HG02852 (cell line): ENCODE data around the gene EFCAB9.

Source experiments
- ATAC-seq: cut with Tn5 transposase; IDR thresholded peaks from one replicate; pipeline ENCODE4 v1.9.1; 2021; ENCODE audit warnings: mild to moderate bottlenecking, moderate library complexity; ENCODE audit not compliant: unreplicated experiment

EFCAB9 gene

DNA sequence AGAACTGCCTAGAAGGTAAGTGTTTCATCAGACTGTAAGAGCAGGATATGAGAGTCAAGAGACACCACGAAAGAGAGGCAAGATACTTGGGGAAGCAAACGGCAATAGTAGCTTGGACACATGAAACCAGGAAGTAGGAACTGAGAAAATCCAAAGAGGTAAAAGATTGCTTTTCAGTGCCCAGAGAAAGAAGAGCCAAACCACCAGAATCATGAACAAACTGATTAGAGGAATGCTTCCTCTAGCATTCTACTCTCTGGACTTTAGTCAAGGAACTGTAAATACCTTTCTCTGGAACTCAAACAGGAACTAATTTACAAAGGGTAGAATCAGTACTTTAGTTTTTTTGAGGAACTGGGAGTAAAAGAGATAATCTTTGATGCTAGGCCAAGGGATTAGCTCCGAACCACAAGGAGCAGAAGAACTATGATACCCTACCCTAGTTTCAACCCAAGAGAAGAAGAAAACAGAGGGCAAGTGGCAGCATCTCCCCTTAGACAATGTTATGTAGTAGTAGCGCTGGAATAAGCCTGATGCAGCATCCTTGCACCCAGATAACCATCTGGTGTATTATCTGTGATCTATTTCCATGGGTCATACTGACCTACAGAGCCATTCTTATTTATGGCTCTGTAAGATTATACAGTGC lies 41.3 kb downstream of the EFCAB9 start:
- peak; percentile 68 for ATAC-seq

DNA sequence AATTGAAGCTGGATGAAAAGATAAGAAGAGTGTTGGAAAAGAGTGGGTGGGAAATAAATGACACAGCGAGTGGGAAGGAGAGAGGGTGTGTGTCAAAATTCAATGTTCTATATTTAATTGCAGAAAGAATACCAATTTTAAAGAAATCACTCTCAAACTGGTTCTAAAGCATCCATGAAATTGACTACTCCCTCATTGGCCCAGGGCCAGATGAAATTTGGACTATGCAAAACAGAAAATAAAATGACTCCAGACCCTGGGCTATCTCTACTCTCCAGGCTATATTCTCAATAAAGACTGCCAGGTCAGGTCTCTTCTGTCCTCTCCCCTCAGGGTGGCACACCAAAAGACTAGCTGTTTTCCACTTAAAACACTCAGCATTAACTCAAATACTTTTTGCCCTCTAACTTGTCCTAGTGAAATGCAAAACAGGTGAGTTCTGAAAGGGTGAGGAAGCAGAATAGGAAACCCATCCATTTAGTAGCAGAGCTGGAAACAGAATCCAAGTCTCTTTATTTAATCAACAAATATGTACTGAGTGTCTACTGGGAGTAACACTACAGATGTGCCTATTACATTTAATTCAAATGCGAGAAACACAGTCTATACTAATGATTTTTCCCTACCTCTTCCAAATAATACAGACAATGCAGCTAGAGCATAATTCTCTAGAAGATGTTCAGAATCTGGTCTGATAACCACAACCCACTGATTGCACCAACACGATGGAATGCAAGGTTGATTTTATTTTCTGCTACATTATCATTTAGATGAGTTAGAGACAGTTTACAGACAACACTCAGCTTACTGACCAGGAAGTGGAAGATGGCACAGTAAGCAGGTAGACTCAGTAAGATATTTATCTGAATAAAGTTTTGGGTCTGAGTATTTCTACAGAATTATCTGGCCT lies 42.1 kb downstream of the EFCAB9 start:
- ATAC-seq, result no peak

- ATAC-seq, result no peak
Measured at GRCh38 chr5:172238334-172238733, 44.4 kb downstream of the EFCAB9 start.

DNA sequence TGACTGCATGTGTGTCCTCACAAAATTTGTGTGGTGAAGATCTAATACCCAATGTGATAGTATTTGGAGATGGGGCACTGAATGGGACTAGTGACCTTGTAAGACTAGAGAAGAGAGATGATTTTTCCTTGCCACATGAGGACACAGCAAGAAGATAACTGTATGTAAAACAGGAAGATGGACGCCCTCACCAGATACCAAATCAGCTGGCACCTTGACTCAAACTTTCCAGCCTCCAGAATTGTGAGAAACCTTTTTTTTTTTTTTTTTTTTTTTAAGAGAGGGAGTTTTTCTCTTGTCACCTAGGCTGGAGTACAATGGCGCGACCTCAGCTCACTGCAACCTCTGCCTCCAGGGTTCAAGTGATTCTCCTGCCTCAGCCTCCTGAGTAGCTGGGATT lies 49.3 kb downstream of the EFCAB9 start:
- ATAC-seq, result no peak

DNA sequence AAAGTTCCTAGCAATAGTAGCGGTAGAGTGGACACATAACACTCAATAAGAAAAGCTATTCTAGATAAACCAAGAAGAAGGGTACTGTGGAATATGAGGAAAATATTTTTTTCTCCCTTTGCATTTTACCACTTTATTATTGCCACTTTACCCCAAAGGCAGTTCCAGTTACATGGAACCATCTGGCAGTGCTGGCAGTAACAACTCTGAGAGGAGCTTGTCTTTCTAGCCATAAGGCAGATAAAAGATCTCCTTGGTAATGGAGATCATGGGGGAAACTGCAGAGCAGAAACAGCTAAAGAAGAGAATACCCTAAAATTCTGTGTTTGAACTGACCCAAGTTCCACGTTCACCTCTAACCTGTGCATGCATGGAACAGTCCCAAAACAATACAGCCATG lies 51.1 kb downstream of the EFCAB9 start:
- ATAC-seq, result no peak

DNA sequence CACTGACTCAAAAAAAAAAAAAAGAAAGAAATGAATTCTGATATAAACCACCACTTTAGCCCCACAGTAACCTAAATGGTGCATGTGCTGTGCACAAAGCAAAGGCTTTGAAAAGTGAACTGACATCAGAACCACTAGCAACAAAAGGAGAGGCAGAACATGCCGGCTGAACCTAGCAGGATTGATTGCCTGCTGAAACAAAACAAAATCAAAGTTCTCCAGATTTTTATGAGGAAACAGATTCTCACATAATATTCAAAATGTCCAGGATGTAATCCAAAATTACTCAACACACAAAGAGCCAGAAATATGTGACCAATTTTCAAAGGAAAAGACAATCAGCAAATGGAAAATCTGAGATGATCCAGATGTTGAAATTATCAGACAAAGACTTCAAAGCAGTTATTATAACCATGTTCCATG lies 51.7 kb downstream of the EFCAB9 start:
- no peak for ATAC-seq

GRCh38 chr5:172248637-172249036 lies 54.7 kb downstream of the EFCAB9 start:
- ATAC-seq, result no peak

DNA sequence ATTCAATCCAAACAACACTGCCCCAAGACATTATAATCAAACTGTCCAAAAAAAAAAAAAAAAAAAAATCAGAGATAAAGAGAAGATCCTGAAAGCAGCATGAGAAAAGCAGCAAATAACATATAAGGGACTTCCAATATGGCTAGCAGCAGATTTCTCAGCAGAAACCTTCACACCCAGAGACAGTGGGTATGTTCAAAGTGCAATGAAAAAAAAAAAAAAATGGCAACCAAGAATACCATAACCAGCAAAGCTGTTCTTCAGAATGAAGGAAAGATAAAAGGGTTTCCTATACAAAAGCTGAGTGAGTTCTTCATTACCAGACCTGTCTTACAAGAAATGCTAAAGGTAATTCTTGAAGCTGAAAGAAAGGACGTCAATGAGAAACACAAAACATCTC lies 57.4 kb downstream of the EFCAB9 start:
- no peak for ATAC-seq

DNA sequence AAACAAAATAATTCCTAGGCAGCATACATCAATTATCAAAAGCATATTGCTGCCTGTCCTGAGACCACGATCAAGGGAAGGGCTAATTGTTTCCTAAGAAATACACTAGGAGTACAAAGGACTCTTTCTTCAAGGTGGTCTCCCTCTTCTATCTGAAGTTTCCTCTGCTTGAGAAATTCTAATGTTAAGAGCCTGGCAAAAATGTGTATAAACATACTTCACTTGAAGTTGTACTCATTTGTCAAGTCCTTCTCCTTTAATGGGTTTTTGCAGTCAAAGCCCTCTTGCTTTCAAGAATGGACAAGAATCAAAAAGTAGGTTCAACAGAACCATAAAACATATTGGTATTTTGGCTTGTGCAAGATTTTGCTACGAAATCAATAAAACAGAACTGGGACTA lies 58.5 kb downstream of the EFCAB9 start:
- ATAC-seq, result no peak
